ENCODE results near the gene CHAC1.

The CHAC1 gene

DNA sequence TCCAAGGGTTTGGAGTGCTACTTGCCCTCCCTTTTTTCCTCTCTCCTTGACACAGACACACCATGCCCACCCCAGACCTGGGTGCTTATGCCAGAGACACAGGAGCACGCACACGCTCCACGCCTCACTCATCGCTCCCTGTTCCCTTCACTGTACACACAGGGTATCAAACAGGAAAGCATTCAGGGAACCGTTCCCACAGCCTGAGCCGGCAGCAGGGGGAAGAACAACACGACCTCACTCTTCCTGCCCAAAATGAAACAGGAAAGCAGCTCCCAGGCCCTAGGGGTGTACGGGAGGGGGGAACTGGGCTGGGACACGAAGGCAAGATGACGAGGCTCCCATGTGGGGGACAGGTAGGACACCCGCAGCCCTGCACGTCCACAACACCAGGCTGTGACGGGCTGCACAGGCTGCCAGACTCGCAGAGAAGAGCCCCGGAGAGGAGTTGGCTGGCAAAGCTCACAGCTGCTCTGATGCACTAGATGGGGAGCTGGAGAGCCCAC lies 12.9 kb upstream of the CHAC1 start:
- Histone ChIP-seq H3F3A (ENCODE audit: control insufficient read depth, insufficient read depth) (peaks cover 11% of the 10 kb centered on the region), H3K9me2 (replicated peaks; ENCODE audit: control insufficient read depth, low read length) (no peaks in the 10 kb centered on the region), H3K27ac (ENCODE audit: low read depth, low read length) (no peak overlapping the region), H3K9me3 (ENCODE audit: control insufficient read depth, insufficient read depth, low read length) (no peaks in the 10 kb centered on the region), H3K79me2 (ENCODE audit: control insufficient read depth, low read length) (no peaks in the 10 kb centered on the region), H3K4me2 (ENCODE audit: low read length) (peak overlapping the region; percentile 94), H4K20me1 (ENCODE audit: control insufficient read depth, insufficient read depth, low read depth, low read length) (no peaks in the 10 kb centered on the region), H3K36me3 (ENCODE audit: control insufficient read depth, low read length) (no peaks in the 10 kb centered on the region), H3K4me3 (ENCODE audit: low read length) (no peak overlapping the region; the same call in 1 of the 2 replicates), H3K4me1 (ENCODE audit: control insufficient read depth, low read length) (peaks cover 40% of the 10 kb centered on the region), H3K27me3 (ENCODE audit: control insufficient read depth, low read length) (no peaks in the 10 kb centered on the region)
- no peak for TF ChIP-seq CTCF (IDR thresholded peaks at IDR 0.05; ENCODE audit: low read depth, low read length, poor library complexity, severe bottlenecking)
- no peak for TF ChIP-seq EZH2phosphoT487 (IDR thresholded peaks at IDR 0.05; ENCODE audit: borderline replicate concordance, low read length)

GRCh38 chr15:40941068-40941527 lies 12.2 kb upstream of the CHAC1 start:
- TF ChIP-seq EZH2phosphoT487 (IDR thresholded peaks at IDR 0.05; ENCODE audit: borderline replicate concordance, low read length) (no peak), CTCF (IDR thresholded peaks at IDR 0.05; ENCODE audit: low read depth, low read length, poor library complexity, severe bottlenecking) (no peak)

GRCh38 chr15:40941528-40942336 lies 11.5 kb upstream of the CHAC1 start:
- TF ChIP-seq CTCF (IDR thresholded peaks at IDR 0.05; ENCODE audit: low read depth, low read length, poor library complexity, severe bottlenecking), result peak; percentile 26
- no peak for TF ChIP-seq EZH2phosphoT487 (IDR thresholded peaks at IDR 0.05; ENCODE audit: borderline replicate concordance, low read length)
- no peaks in the 10 kb centered on the region for H4K20me1 ChIP-seq (ENCODE audit: control insufficient read depth, insufficient read depth, low read depth, low read length)
- H3K9me3 ChIP-seq (ENCODE audit: control insufficient read depth, insufficient read depth, low read length), result no peaks in the 10 kb centered on the region
- H3K36me3 ChIP-seq (ENCODE audit: control insufficient read depth, low read length), result no peaks in the 10 kb centered on the region
- H3K4me3 ChIP-seq (ENCODE audit: low read length), result peak overlapping the region; percentile 82
- no peaks in the 10 kb centered on the region for H3K27me3 ChIP-seq (ENCODE audit: control insufficient read depth, low read length)
- no peaks in the 10 kb centered on the region for H3K9me2 ChIP-seq (replicated peaks; ENCODE audit: control insufficient read depth, low read length)
- H3K79me2 ChIP-seq (ENCODE audit: control insufficient read depth, low read length), result no peaks in the 10 kb centered on the region
- H3F3A ChIP-seq (ENCODE audit: control insufficient read depth, insufficient read depth), result peaks cover 11% of the 10 kb centered on the region
- H3K4me1 ChIP-seq (ENCODE audit: control insufficient read depth, low read length), result peaks cover 37% of the 10 kb centered on the region
- no peak overlapping the region for H3K27ac ChIP-seq (ENCODE audit: low read depth, low read length)
- H3K4me2 ChIP-seq (ENCODE audit: low read length), result peak overlapping the region; percentile 94

More at GRCh38 chr15:40941068-40941527, 12.2 kb upstream of the CHAC1 start:
- H4K20me1 ChIP-seq (ENCODE audit: control insufficient read depth, insufficient read depth, low read depth, low read length), result no peaks in the 10 kb centered on the region
- H3K9me2 ChIP-seq (replicated peaks; ENCODE audit: control insufficient read depth, low read length), result no peaks in the 10 kb centered on the region
- H3K36me3 ChIP-seq (ENCODE audit: control insufficient read depth, low read length), result no peaks in the 10 kb centered on the region
- peak overlapping the region; percentile 64 for H3K4me3 ChIP-seq (ENCODE audit: low read length)
- H3K4me1 ChIP-seq (ENCODE audit: control insufficient read depth, low read length), result peaks cover 40% of the 10 kb centered on the region
- peaks cover 11% of the 10 kb centered on the region for H3F3A ChIP-seq (ENCODE audit: control insufficient read depth, insufficient read depth)
- H3K9me3 ChIP-seq (ENCODE audit: control insufficient read depth, insufficient read depth, low read length), result no peaks in the 10 kb centered on the region
- no peaks in the 10 kb centered on the region for H3K27me3 ChIP-seq (ENCODE audit: control insufficient read depth, low read length)
- H3K27ac ChIP-seq (ENCODE audit: low read depth, low read length), result no peak overlapping the region
- no peaks in the 10 kb centered on the region for H3K79me2 ChIP-seq (ENCODE audit: control insufficient read depth, low read length)
- peak overlapping the region; percentile 94 for H3K4me2 ChIP-seq (ENCODE audit: low read length)

Data from DOHH2 (cell line).